Measurements from ENCODE around the gene CFAP69. TPM values are rescaled to one million over a fixed set of nuclear protein-coding genes. Genes with fewer than 3 reads are reported as not detected.

The CFAP69 gene
- total and polyA plus RNA-seq, 4 donors = 1.8 to 18.7 (median 13.6) TPM

DNA sequence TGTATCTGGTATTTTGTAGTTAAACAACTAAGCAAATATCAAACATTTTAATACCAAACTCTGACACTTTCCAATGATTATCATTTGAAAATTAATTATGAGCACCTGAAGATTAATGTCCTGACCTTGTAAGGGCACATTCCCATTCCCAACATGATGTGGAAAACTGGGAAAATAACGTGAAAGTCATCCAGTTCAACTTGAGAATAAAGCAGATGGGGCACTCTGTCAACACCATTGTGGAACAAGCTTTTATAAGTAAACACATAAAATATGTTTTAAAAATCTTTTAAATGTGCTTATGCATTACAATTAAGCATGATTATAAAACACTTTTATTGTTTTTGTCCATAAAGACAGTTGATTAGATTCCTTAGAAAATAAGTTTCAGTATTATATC, 19.4 kb upstream of the CFAP69 start:
- WGBS, 2 donors = 61 to 65% methylated on average over 1 of the region's 1 CpG
- intact Hi-C loops (cut with DNase I) = no loop called here
- no peaks in the 10 kb centered on the region for H3K27me3 ChIP-seq (ENCODE audit: control insufficient read depth in 1 of 2, insufficient read depth in 2 of 2, low read length in 1 of 2)
- ATAC-seq (ENCODE audit: low FRiP score) = no peak
- H3K4me1 ChIP-seq (ENCODE audit: control insufficient read depth in 1 of 2, insufficient read depth in 2 of 2, low read length in 2 of 2) = peaks cover 0 to 2% of the 10 kb centered on the region in 2 donors
- DNase-seq = no peak
- H3K4me3 ChIP-seq (ENCODE audit: low read length in 2 of 2) = no peak overlapping the region
- peaks cover 0 to 3% of the 10 kb centered on the region in 2 donors for H3K36me3 ChIP-seq (ENCODE audit: control insufficient read depth in 1 of 2, insufficient read depth in 2 of 2, low read length in 1 of 2)
- H3K27ac ChIP-seq (ENCODE audit: low read depth in 1 of 2, low read length in 2 of 2) = no peak overlapping the region
- H3K9me3 ChIP-seq (ENCODE audit: control insufficient read depth, low read length) = no peaks in the 10 kb centered on the region

DNA sequence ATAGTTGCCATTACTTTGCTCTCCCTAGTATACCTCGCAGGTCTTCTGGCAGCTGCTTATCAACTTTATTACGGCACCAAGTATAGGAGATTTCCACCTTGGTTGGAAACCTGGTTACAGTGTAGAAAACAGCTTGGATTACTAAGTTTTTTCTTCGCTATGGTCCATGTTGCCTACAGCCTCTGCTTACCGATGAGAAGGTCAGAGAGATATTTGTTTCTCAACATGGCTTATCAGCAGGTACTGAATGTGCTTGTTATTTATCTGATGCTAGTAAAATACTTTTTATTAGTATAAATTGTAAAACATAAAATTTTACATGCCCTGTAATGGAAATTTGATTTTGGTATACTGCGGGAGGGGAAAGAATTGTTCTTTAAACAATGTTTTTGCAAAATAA, 17.7 kb upstream of the CFAP69 start:
- no peak for DNase-seq
- WGBS, 2 donors = 68 to 96% methylated on average over 5 of the region's 5 CpGs

DNA sequence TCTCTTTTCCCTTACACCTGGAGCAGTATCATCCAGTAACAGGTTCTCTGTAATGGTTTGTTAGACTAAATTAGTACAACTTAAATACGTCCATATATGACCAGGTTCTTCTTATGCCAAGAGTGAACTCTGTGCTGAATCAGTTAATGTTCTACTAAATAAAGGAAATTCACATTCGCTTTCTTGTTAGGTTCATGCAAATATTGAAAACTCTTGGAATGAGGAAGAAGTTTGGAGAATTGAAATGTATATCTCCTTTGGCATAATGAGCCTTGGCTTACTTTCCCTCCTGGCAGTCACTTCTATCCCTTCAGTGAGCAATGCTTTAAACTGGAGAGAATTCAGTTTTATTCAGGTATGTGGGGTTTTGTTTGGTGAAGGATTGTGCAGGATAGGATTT, 15.3 kb upstream of the CFAP69 start:
- WGBS, 2 donors = 80 to 85% methylated on average over 2 of the region's 2 CpGs
- ATAC-seq (ENCODE audit: low FRiP score) = no peak
- Histone ChIP-seq H3K9me3 (ENCODE audit: control insufficient read depth, low read length) (no peaks in the 10 kb centered on the region), H3K27ac (ENCODE audit: low read depth in 1 of 2, low read length in 2 of 2) (no peak overlapping the region), H3K4me3 (ENCODE audit: low read length in 2 of 2) (no peak overlapping the region), H3K4me1 (ENCODE audit: control insufficient read depth in 1 of 2, insufficient read depth in 2 of 2, low read length in 2 of 2) (no peaks in the 10 kb centered on the region), H3K27me3 (ENCODE audit: control insufficient read depth in 1 of 2, insufficient read depth in 2 of 2, low read length in 1 of 2) (no peaks in the 10 kb centered on the region), H3K36me3 (ENCODE audit: control insufficient read depth in 1 of 2, insufficient read depth in 2 of 2, low read length in 1 of 2) (peaks cover 0 to 3% of the 10 kb centered on the region in 2 donors)
- intact Hi-C loops (cut with DNase I) = no loop called here
- DNase-seq = no peak

More for the DNA sequence above, 17.7 kb upstream of the CFAP69 start:
- ATAC-seq (ENCODE audit: low FRiP score) = no peak
- H3K27ac ChIP-seq (ENCODE audit: low read depth in 1 of 2, low read length in 2 of 2) = no peak overlapping the region
- peaks cover 0 to 3% of the 10 kb centered on the region in 2 donors for H3K36me3 ChIP-seq (ENCODE audit: control insufficient read depth in 1 of 2, insufficient read depth in 2 of 2, low read length in 1 of 2)
- no peaks in the 10 kb centered on the region for H3K27me3 ChIP-seq (ENCODE audit: control insufficient read depth in 1 of 2, insufficient read depth in 2 of 2, low read length in 1 of 2)
- H3K9me3 ChIP-seq (ENCODE audit: control insufficient read depth, low read length) = no peaks in the 10 kb centered on the region
- no peak overlapping the region for H3K4me3 ChIP-seq (ENCODE audit: low read length in 2 of 2)
- peaks cover 0 to 1% of the 10 kb centered on the region in 2 donors for H3K4me1 ChIP-seq (ENCODE audit: control insufficient read depth in 1 of 2, insufficient read depth in 2 of 2, low read length in 2 of 2)
- intact Hi-C loops (cut with DNase I) = no loop called here

DNA sequence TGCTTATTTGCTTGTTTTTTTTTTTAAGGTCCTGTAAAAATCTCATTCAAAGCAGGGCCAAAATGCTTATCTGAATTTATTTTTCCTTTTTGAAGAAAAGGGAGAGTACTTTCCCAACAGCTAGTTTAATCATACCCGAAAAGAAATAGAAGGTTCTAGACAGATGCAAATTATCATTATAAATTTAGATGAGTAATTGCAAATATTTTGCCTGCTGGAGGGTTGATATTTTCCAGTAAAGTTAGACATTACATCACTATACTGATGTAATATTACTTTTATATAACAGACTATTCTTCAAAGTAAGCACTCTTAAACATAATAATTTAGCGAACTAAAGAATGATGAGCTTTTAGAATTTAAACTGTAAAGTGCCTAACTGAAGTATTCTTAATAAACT, 14.1 kb upstream of the CFAP69 start:
- no peak for ATAC-seq (ENCODE audit: low FRiP score)
- no peaks in the 10 kb centered on the region for H3K4me1 ChIP-seq (ENCODE audit: control insufficient read depth in 1 of 2, insufficient read depth in 2 of 2, low read length in 2 of 2)
- no peak for DNase-seq
- WGBS, 2 donors = 29 to 50% methylated on average over 2 of the region's 2 CpGs
- no peak overlapping the region for H3K4me3 ChIP-seq (ENCODE audit: low read length in 2 of 2)
- intact Hi-C loops (cut with DNase I) = no loop called here
- H3K9me3 ChIP-seq (ENCODE audit: control insufficient read depth, low read length) = no peaks in the 10 kb centered on the region
- H3K36me3 ChIP-seq (ENCODE audit: control insufficient read depth in 1 of 2, insufficient read depth in 2 of 2, low read length in 1 of 2) = peaks cover 0 to 3% of the 10 kb centered on the region in 2 donors
- no peak overlapping the region for H3K27ac ChIP-seq (ENCODE audit: low read depth in 1 of 2, low read length in 2 of 2)
- no peaks in the 10 kb centered on the region for H3K27me3 ChIP-seq (ENCODE audit: control insufficient read depth in 1 of 2, insufficient read depth in 2 of 2, low read length in 1 of 2)

DNA sequence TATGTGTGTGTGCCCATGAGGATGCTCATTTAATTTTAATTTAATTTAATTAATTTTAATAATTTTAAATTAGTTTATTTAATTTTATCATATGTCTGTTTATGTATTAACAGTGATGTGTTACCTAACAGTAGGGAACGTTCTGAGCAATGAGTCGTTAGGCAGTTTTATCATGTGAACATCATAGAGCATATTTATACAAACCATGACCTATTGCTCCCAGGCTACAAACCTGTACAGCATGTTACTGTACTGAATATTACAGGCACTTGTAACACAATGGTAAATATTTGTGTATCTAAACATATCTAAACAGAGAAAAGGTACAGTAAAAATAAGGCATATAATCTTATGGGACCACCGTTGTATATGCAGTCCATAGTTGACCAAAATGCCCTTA, 13.7 kb upstream of the CFAP69 start:
- Histone ChIP-seq H3K36me3 (ENCODE audit: control insufficient read depth in 1 of 2, insufficient read depth in 2 of 2, low read length in 1 of 2) (peaks cover 0 to 3% of the 10 kb centered on the region in 2 donors), H3K27ac (ENCODE audit: low read depth in 1 of 2, low read length in 2 of 2) (no peak overlapping the region), H3K27me3 (ENCODE audit: control insufficient read depth in 1 of 2, insufficient read depth in 2 of 2, low read length in 1 of 2) (no peaks in the 10 kb centered on the region), H3K4me1 (ENCODE audit: control insufficient read depth in 1 of 2, insufficient read depth in 2 of 2, low read length in 2 of 2) (no peaks in the 10 kb centered on the region), H3K9me3 (ENCODE audit: control insufficient read depth, low read length) (no peaks in the 10 kb centered on the region), H3K4me3 (ENCODE audit: low read length in 2 of 2) (no peak overlapping the region)
- intact Hi-C loops (cut with DNase I) = no loop called here
- 84% methylated on average over 3 of the region's 3 CpGs for WGBS, 2 donors
- ATAC-seq (ENCODE audit: low FRiP score) (no peak), DNase-seq (no peak)

DNA sequence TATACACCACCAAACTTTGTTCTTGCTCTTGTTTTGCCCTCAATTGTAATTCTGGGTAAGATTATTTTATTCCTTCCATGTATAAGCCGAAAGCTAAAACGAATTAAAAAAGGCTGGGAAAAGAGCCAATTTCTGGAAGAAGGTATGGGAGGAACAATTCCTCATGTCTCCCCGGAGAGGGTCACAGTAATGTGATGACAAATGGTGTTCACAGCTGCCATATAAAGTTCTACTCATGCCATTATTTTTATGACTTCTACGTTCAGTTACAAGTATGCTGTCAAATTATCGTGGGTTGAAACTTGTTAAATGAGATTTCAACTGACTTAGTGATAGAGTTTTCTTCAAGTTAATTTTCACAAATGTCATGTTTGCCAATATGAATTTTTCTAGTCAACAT, 12.5 kb upstream of the CFAP69 start:
- Histone ChIP-seq H3K27me3 (ENCODE audit: control insufficient read depth in 1 of 2, insufficient read depth in 2 of 2, low read length in 1 of 2) (no peaks in the 10 kb centered on the region), H3K4me3 (ENCODE audit: low read length in 2 of 2) (no peak overlapping the region), H3K4me1 (ENCODE audit: control insufficient read depth in 1 of 2, insufficient read depth in 2 of 2, low read length in 2 of 2) (no peaks in the 10 kb centered on the region), H3K27ac (ENCODE audit: low read depth in 1 of 2, low read length in 2 of 2) (no peak overlapping the region), H3K36me3 (ENCODE audit: control insufficient read depth in 1 of 2, insufficient read depth in 2 of 2, low read length in 1 of 2) (no peaks in the 10 kb centered on the region), H3K9me3 (ENCODE audit: control insufficient read depth, low read length) (no peaks in the 10 kb centered on the region)
- 11 to 49% methylated on average over 5 of the region's 5 CpGs for WGBS, 2 donors
- no peak for DNase-seq
- intact Hi-C loops (cut with DNase I) = no loop called here
- no peak for ATAC-seq (ENCODE audit: low FRiP score)

DNA sequence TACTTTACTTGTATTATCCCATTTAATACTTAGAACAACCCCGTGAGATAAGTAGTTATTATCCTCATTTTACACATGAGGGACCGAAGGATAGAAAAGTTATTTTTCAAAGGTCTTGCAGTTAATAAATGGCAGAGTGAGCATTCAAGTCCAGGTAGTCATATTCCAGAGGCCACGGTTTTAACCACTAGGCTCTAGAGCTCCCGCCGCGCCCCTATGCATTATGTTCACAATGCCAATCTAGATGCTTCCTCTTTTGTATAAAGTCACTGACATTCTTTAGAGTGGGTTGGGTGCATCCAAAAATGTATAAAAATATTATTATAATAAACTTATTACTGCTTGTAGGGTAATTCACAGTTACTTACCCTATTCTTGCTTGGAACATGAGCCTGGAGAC, 11.4 kb upstream of the CFAP69 start:
- 96 to 98% methylated on average over 6 of the region's 6 CpGs for WGBS, 2 donors
- intact Hi-C loops (cut with DNase I) = no loop called here
- ATAC-seq (ENCODE audit: low FRiP score) (no peak), DNase-seq (no peak)
- Histone ChIP-seq H3K36me3 (ENCODE audit: control insufficient read depth in 1 of 2, insufficient read depth in 2 of 2, low read length in 1 of 2) (no peaks in the 10 kb centered on the region), H3K27ac (ENCODE audit: low read depth in 1 of 2, low read length in 2 of 2) (no peak overlapping the region), H3K4me3 (ENCODE audit: low read length in 2 of 2) (no peak overlapping the region), H3K4me1 (ENCODE audit: control insufficient read depth in 1 of 2, insufficient read depth in 2 of 2, low read length in 2 of 2) (no peaks in the 10 kb centered on the region), H3K27me3 (ENCODE audit: control insufficient read depth in 1 of 2, insufficient read depth in 2 of 2, low read length in 1 of 2) (no peaks in the 10 kb centered on the region), H3K9me3 (ENCODE audit: control insufficient read depth, low read length) (no peaks in the 10 kb centered on the region)

DNA sequence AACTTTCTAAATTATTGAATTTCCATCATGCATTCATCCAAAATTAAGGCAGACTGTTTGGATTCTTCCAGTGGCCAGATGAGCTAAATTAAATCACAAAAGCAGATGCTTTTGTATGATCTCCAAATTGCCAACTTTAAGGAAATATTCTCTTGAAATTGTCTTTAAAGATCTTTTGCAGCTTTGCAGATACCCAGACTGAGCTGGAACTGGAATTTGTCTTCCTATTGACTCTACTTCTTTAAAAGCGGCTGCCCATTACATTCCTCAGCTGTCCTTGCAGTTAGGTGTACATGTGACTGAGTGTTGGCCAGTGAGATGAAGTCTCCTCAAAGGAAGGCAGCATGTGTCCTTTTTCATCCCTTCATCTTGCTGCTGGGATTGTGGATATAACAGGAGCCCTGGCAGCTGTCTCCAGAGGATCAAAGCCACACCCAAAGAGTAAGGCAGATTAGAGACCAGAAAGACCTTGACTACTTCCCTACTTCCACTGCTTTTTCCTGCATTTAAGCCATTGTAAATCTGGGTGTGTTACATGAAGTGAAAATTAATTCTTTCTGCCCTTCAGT, 8.2 kb upstream of the CFAP69 start:
- H3K4me3 ChIP-seq (ENCODE audit: low read length in 2 of 2) = no peak overlapping the region
- H3K27ac ChIP-seq (ENCODE audit: low read depth in 1 of 2, low read length in 2 of 2) = no peak overlapping the region
- no peaks in the 10 kb centered on the region for H3K36me3 ChIP-seq (ENCODE audit: control insufficient read depth in 1 of 2, insufficient read depth in 2 of 2, low read length in 1 of 2)
- H3K27me3 ChIP-seq (ENCODE audit: control insufficient read depth in 1 of 2, insufficient read depth in 2 of 2, low read length in 1 of 2) = no peaks in the 10 kb centered on the region
- H3K4me1 ChIP-seq (ENCODE audit: control insufficient read depth in 1 of 2, insufficient read depth in 2 of 2, low read length in 2 of 2) = no peaks in the 10 kb centered on the region
- DNase-seq = no peak
- no peak for ATAC-seq (ENCODE audit: low FRiP score)
- WGBS, 2 donors = 92 to 94% methylated on average over 1 of the region's 1 CpG
- intact Hi-C loops (cut with DNase I) = no loop called here
- no peaks in the 10 kb centered on the region for H3K9me3 ChIP-seq (ENCODE audit: control insufficient read depth, low read length)

DNA sequence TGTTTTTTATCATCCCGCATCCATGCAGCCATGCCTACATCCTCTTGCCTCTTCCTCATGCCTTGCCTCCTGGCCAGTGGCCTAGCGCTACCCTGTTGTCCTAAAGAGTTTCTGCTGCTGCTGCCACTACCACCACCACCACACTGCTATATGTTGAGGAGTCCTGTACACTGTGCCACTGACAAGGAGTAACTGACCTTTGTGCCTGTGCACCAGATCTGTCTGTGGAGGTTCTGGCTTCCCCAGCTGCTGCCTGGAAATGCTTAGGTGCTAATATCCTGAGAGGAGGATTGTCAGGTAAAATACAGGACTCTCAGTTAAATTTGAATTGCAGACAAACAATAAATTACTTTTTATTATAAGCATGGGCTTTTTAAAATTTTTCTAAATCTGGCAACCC, 7.0 kb upstream of the CFAP69 start:
- no peaks in the 10 kb centered on the region for H3K27me3 ChIP-seq (ENCODE audit: control insufficient read depth in 1 of 2, insufficient read depth in 2 of 2, low read length in 1 of 2)
- WGBS, 2 donors = 95 to 97% methylated on average over 2 of the region's 2 CpGs
- H3K36me3 ChIP-seq (ENCODE audit: control insufficient read depth in 1 of 2, insufficient read depth in 2 of 2, low read length in 1 of 2) = no peaks in the 10 kb centered on the region
- DNase-seq = no peak
- intact Hi-C loops (cut with DNase I) = no loop called here
- no peaks in the 10 kb centered on the region for H3K4me1 ChIP-seq (ENCODE audit: control insufficient read depth in 1 of 2, insufficient read depth in 2 of 2, low read length in 2 of 2)
- H3K9me3 ChIP-seq (ENCODE audit: control insufficient read depth, low read length) = no peaks in the 10 kb centered on the region
- no peak overlapping the region for H3K27ac ChIP-seq (ENCODE audit: low read depth in 1 of 2, low read length in 2 of 2)
- H3K4me3 ChIP-seq (ENCODE audit: low read length in 2 of 2) = no peak overlapping the region
- no peak for ATAC-seq (ENCODE audit: low FRiP score)

Data from aorta (tissue), 5 donors.